ENCODE measurements around the gene PPP1R9A.

PPP1R9A gene

DNA sequence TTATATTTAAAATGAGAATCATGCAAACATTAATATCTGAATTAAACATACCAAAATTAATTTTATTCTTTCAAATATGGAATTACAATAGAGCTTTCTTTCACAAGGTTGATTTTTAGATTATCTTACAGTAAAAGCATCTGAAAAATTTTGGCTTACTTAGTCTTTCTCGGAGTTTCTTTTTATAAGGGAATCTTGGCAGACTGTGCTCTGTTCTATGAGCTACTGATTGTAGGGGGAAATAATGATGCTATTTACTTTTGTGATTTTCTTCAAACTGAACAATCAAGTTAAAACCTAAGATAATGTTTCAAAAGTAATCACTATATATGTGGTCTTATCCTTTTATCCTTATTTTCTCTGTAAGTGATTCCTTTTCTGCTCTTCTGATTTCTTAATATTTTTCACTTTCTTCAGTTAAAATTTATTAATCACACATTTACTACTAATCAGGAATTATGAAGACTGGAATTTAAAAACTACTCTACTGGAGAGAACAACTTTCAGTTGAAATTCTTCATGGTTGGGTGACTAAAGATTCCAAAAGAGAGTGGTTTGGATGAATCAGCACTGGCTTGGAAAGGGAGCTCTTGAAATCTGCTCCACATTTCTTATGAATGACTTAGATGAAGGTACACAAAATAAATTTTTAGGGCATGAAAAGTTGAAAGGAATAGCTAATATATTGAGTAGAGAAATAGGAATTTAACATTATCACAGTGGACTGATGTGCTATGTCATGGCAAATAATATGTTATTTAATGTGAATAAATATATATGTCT, 103.9 kb downstream of the PPP1R9A start:
- peak; percentile 1 for DNase-seq (ENCODE audit: extremely low read depth, low read depth)
- TF ChIP-seq, protein P1, sequence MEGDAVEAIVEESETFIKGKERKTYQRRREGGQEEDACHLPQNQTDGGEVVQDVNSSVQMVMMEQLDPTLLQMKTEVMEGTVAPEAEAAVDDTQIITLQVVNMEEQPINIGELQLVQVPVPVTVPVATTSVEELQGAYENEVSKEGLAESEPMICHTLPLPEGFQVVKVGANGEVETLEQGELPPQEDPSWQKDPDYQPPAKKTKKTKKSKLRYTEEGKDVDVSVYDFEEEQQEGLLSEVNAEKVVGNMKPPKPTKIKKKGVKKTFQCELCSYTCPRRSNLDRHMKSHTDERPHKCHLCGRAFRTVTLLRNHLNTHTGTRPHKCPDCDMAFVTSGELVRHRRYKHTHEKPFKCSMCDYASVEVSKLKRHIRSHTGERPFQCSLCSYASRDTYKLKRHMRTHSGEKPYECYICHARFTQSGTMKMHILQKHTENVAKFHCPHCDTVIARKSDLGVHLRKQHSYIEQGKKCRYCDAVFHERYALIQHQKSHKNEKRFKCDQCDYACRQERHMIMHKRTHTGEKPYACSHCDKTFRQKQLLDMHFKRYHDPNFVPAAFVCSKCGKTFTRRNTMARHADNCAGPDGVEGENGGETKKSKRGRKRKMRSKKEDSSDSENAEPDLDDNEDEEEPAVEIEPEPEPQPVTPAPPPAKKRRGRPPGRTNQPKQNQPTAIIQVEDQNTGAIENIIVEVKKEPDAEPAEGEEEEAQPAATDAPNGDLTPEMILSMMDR (IDR thresholded peaks at IDR 0.05; ENCODE audit: low read depth, low read length) = no peak

DNA sequence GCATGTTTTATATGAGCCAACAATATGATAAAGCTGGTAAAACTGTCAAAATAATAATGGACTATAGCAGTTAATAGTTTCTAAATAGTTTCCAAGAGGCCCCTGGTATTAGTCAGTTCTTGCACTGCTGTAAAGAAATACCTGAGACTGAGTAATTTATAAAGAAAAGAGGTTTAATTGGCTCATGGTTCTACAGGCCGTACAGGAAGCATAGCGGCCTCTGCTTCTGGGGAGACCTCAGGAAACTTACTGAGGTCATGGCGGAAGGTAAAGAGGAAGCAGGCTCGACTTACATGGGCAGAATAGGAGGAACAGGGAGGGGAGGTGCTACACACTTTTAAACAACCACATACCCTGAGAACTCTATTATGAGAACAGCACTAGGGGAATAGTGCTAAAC, 104.6 kb downstream of the PPP1R9A start:
- TF ChIP-seq, protein P1 (IDR thresholded peaks at IDR 0.05; ENCODE audit: low read depth, low read length) = no peak
- DNase-seq (ENCODE audit: extremely low read depth, low read depth) = no peak

DNA sequence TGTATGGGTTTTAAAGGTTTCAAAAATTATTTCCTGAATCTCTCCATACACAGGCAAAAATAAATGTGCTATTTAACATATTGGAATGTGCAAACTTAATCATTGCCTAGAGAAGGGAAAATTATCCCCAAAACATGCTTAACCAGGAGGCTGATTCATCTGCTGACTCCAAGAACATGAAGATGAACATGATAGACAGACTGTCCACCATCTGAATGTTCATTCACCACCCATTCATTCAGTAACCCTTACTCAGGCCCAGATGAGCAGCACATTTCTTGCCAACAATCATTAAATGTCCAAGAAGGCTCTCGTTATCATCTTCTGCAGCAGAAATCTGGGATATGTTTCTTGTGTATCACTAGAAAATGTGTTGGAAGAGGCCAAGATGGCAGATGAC, 110.6 kb downstream of the PPP1R9A start:
- no peak for DNase-seq (ENCODE audit: extremely low read depth, low read depth)
- TF ChIP-seq, protein P1 (IDR thresholded peaks at IDR 0.05; ENCODE audit: low read depth, low read length) = no peak

DNA sequence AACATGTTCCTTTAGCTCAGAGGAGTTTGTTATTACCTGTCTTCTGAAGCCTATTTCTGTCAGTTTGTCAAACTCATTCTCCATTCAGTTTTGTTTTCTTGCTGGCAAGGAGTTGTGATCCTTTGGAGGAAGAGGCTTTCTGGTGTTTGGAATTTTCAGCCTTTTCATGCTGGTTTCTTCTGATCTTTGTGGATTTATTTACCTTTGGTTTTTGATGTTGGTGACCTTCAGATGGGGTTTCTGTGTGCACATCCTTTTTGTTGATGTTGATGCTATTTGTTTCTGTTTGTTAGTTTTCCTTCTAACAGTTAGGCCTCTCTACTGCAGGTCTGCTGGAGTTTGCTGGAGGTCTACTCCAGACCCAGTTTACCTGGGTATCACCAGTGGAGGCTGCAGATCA, 118.6 kb downstream of the PPP1R9A start:
- no peak for DNase-seq (ENCODE audit: extremely low read depth, low read depth)
- TF ChIP-seq, protein P1 (IDR thresholded peaks at IDR 0.05; ENCODE audit: low read depth, low read length) = no peak

DNA sequence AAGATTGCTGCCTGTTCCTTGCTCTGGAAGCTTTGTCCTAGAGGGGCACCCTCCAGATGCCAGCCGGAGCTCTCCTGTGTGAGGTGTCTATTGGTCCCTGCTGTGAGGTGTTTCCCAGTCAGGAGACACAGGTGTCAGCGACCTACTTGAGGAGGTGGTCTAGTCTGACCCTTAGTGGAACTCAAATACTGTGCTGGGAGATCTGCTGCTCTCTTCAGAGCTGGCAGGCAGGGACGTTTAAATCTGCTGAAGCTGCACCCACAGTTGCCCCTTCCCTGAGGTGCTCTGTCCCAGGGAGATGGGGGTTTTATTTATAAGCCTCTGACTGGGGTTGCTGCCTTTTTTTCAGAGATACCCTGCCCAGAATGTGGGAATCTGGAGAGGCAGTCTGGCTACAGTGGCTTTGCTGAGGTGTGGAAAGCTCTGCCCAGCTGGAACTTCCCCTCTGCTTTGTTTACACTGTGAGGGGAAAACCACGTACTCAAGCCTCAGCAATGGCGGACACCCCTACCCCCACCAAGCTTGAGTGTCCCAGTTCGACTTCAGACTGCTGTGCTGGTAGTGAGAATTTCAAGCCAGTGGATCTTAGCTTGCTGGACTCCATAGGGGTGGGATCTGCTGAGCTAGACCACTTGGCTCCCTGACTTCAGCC, 119.2 kb downstream of the PPP1R9A start:
- DNase-seq (ENCODE audit: extremely low read depth, low read depth) = no peak
- TF ChIP-seq, protein P1 (IDR thresholded peaks at IDR 0.05; ENCODE audit: low read depth, low read length) = no peak

DNA sequence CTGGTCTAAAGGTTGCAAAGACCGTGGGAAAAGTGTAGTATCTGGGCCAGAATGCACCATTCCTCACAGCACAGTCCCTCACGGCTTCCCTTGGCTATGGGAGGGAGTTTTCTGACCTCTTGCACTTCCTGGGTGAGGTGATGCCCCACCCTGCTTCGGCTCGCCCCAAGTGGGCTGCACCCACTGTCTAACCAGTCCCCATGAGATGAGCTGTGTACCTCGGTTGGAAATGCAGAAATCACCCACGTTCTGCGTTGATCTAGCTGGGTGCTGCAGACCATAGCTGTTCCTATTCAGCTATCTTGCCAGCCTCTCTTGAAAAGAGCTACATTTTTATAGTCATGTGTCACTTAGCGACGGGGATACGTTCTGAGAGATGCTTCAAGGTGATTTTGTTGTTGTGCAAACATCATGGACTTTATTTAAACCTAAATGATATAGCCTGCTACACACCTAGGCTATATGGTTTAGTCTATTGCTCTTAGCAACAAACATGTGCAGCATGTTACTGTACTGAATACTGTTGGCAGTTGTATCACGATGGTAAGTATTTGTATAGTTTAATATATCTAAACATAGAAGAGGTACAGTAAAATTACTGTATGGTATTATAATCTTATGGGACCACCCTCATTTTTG, 120.0 kb downstream of the PPP1R9A start:
- TF ChIP-seq, protein P1 (IDR thresholded peaks at IDR 0.05; ENCODE audit: low read depth, low read length) = no peak
- DNase-seq (ENCODE audit: extremely low read depth, low read depth) = no peak

DNA sequence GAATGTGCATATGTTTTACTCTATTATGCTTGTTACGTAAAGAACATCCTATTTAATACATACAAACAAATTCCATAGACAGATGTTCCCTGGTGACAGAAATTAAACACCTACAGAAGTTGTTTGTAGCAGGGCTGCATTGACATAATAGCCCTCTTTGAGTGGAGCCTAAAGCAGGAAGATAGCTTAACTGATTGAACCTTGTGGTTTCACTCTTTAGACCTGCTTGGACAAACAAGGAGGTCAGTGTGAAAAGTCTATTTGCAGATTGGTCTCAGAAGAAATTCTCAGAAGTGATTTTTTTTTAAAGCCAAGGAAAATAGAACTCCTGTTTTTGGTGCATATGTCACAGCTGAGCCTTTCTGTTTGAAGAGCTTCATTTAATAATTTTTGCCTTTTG, 121.3 kb downstream of the PPP1R9A start:
- no peak for DNase-seq (ENCODE audit: extremely low read depth, low read depth)
- TF ChIP-seq, protein P1 (IDR thresholded peaks at IDR 0.05; ENCODE audit: low read depth, low read length) = no peak

Data from AG09319 (cell line).